UCSD-AML1 (cell line): ENCODE measurements around the gene KANSL2.
A peak's percentile ranks its signal among the peaks of the same experiment; 100 is the strongest.
"Not testable (repeated sequence)": the region's sequence is repeated elsewhere in the genome, so short reads cannot be mapped to it uniquely, and the experiment has no call there.

Experiments used
- DNase-seq: peaks from one replicate; lab custom pipeline; 2025; ENCODE audit not compliant: unreplicated experiment; lab: John Stamatoyannopoulos, UW

The KANSL2 gene

GRCh38 chr12:48683534-48683933, 1.5 kb upstream of the KANSL2 start:
- no peak for DNase-seq

- no peak for DNase-seq
Observed at GRCh38 chr12:48682927-48683326, 889 bp upstream of the KANSL2 start.

- not testable (repeated sequence) for DNase-seq
Observed at GRCh38 chr12:48682533-48682905, 481 bp upstream of the KANSL2 start.

GRCh38 chr12:48681399-48681709, 684 bp downstream of the KANSL2 start:
- no peak for DNase-seq

GRCh38 chr12:48680861-48681260, 1.2 kb downstream of the KANSL2 start:
- no peak for DNase-seq

GRCh38 chr12:48678551-48679185, 3.4 kb downstream of the KANSL2 start:
- no peak for DNase-seq

- DNase-seq = no peak
Observed at GRCh38 chr12:48671231-48671856, 10.7 kb downstream of the KANSL2 start.

GRCh38 chr12:48668996-48669395, 13.0 kb downstream of the KANSL2 start:
- no peak for DNase-seq

- no peak for DNase-seq
Observed at GRCh38 chr12:48659863-48660262, 22.2 kb downstream of the KANSL2 start.

- DNase-seq = no peak
Observed at GRCh38 chr12:48651681-48652080, 30.4 kb downstream of the KANSL2 start.

GRCh38 chr12:48645354-48645753, 36.7 kb downstream of the KANSL2 start:
- DNase-seq = not testable (repeated sequence)

GRCh38 chr12:48643011-48643410, 39.0 kb downstream of the KANSL2 start:
- no peak for DNase-seq

- DNase-seq = not testable (repeated sequence)
Observed at GRCh38 chr12:48641752-48642555, 40.1 kb downstream of the KANSL2 start.

GRCh38 chr12:48640854-48641253, 41.2 kb downstream of the KANSL2 start:
- no peak for DNase-seq

GRCh38 chr12:48640428-48640827, 41.6 kb downstream of the KANSL2 start:
- no peak for DNase-seq

- no peak for DNase-seq
Observed at GRCh38 chr12:48631071-48631470, 51.0 kb downstream of the KANSL2 start.

GRCh38 chr12:48630346-48630745, 51.7 kb downstream of the KANSL2 start:
- no peak for DNase-seq

- DNase-seq = no peak
Observed at GRCh38 chr12:48629541-48629940, 52.5 kb downstream of the KANSL2 start.

- DNase-seq = no peak
Observed at GRCh38 chr12:48627556-48627955, 54.5 kb downstream of the KANSL2 start.

- DNase-seq = not testable (repeated sequence)
Observed at GRCh38 chr12:48622997-48623396, 59.0 kb downstream of the KANSL2 start.

- peak; percentile 46 for DNase-seq
Observed at GRCh38 chr12:48618541-48618940, 63.5 kb downstream of the KANSL2 start.

GRCh38 chr12:48615681-48616080, 66.4 kb downstream of the KANSL2 start:
- no peak for DNase-seq
